Jurkat, Clone E6-1 (cell line): ENCODE measurements around the gene PRKAG2.

Experiments
- DNase-seq: peaks from one replicate; pipeline ENCODE4 v3.0.0-alpha.2; 2011; ENCODE audit warnings: low read depth, low spot score
- H3K4me3 ChIP-seq: 2 replicates; pipeline ENCODE4 v1.5.1; 2011; ENCODE audit warnings: mild to moderate bottlenecking, low read length, control low read depth, moderate library complexity

The PRKAG2 gene

DNA sequence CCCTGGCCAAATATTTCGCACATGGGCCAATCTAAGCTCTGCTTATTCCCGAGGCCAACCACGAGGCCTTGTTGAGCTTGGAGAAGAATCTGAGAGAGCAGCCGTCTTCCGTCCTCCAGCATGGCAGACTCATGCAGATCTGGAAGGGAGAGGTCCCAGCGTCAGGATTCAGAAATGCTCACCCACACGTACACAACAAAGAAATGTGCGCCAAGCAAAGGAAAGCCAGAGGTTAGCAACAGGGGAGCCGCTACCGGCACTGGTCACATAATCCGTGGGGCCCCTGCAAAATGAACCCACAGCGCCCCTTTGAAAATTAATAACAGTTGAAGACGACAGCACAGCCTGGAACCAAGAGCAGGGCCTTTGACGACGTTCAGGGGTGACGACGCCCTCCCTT is 25.4 kb upstream of the PRKAG2 start:
- DNase-seq = no peak
- no peak overlapping the region for H3K4me3 ChIP-seq

DNA sequence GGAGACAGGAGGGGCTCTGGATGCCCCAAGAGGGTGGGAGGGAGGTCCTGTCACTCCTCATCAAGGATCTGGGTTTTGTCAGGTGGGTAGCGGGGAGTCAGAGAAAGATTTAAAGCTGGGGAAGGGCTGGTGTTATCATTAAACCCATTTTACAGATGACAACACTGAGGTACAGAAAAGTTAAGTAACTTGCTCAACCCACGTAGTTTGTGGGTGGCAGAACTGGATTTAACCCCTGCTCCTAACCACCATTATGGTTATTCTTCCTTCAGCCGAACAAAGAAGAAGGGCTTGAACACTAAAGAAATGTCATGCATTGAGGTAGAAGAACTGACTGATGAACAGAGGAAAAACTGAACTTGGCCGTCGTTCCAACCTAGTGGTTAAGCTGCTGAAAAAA is 24.9 kb upstream of the PRKAG2 start:
- no peak for DNase-seq
- no peak overlapping the region for H3K4me3 ChIP-seq

DNA sequence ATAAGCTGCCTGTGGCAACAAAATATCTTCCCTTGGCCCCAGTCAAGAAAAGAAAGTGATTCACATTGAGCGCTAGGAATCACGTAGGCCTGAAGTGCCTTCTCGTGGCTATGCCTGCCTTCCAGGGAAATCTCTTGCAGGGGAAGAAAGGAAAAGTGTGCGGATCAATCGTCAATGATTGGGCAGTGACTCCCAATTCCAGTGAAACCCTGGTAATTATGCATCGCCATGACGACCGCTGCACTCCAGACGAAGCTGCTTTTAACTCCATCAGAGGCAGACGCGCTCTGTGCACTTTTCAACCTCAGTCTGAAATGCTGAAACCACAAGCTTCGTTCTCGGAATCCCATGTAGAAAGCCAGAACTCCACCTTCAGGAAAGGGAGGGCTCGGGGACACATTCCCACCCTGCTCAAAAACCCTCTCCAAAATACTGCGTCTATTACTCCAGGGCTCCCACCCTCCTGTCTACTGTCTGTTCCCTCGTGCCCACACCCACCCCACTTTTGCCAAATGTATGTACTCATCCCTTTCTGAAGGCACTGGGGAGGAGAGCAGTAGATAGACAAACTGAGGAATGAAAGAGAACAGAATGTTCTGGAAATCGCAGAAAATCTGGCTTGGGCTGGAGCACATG is 24.2 kb upstream of the PRKAG2 start:
- DNase-seq = no peak
- H3K4me3 ChIP-seq = no peak overlapping the region

DNA sequence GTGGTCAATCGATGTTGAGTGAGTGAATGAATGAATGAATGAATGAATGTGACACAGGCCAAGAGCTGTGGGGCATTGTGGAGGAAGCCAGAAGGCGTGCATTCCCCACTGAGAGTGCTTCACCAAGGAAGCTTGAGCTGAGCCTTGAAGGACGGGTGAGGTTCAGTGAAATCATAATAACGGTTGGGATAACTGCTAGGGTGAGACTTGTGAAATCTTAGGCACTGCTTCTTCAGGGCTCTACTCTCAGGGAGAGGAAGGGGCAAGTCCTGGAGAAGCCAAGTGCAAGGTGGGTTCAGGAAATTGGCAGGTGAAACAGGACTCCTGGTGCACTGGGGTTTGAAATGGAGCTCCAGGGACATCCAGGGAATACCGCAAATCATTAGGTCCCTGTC is 23.7 kb upstream of the PRKAG2 start:
- DNase-seq = no peak
- no peak overlapping the region for H3K4me3 ChIP-seq

DNA sequence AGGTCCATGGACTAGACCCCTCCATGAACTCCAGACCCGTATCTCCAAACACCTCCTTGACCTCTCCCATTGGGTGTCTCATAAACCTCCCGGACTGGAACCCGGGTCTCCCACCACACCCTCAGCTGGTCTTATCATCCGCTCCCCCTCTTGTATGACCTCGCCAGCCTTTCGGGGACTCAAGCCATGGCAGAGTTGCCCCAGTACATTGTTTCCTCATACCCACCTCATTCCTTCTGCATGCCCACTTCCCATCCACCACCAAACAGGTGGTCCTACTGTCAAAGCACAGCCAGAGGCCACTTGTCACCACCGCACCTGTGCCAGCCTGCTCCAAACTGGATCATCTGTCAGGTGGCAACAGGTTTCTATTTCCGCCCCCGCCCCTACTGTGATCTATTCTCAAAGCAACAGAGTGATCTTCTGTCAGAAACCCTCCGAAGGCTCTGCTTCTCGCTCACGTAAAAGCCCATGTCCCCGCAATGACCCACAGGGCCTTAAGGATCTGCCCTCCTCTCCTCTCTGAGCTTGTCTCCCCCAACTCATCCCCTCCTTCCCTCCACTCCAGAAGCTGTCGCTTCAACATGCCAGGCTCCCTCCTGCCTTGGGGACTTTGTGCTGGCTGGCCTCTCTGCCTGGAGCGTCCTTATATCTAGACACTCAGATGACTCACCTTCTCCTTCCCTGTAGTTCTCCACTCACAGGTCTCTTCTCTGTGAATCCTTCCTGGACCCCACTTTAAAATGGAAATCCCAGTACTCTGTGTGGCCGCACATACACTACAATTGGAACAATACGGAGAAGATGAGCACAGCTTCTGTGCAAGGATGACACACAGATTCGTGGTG is 22.8 kb upstream of the PRKAG2 start:
- DNase-seq = no peak
- H3K4me3 ChIP-seq = no peak overlapping the region

DNA sequence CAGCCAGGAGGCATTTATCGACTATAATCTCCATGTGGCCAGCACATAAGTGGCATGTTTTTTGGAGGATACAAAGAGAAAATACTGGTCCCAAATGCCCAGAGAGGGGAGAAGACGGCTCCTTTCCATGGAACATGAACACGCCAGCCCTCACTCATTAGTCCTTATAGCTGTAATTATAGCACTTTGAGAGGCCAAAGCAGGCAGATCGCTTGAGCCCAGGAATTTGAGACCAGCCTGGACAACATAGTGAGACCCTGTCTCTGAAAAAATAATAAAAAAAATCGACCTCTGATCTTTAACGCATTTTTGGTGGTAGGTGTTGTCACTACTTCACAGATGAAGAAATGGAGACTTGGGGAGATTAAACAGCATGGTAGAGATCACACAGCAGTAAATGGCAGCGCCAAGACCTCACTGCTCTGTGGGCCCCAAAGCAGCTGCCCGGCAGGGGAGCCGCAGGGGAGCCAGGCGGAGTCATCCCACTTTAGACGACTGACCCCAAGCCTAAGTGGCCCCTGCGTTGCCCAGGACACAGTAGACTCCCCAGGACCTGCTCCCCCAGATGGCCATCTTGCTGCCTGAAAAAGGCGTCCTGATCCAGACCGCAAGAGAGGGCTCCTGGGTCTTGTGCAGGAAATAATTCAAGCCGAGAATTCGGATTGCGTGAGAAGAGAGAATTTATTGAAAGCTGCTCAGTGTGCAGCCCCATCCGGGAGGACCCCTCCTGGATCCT is 21.2 kb upstream of the PRKAG2 start:
- DNase-seq = no peak
- no peak overlapping the region for H3K4me3 ChIP-seq

DNA sequence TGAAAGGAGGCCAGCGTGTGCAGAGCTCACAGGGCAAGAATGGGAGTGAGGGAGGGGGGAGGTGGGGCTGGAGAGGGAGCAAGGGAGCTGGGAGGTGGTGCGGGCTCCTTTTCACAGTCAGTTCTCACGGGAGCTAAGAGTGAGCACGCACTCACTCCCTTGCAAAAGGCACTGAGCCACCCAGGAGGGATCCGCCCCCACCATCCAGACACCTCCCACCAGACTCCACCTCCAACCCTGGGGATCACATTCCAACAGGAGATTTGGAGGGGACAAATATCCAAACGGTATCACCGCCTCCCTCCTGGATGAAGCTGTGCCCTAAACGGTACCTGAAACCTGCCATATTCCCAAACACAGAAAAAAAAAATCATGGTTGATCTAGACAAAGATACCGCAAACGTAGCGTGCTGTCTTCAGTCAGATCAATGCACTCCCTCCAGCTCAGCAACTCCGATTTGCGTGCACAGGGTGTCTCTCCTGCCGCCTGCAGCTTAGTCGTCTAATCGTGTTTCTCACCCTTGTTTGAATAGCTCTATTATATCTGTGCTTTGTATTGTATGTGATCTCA is 20.3 kb upstream of the PRKAG2 start:
- DNase-seq = no peak
- no peak overlapping the region for H3K4me3 ChIP-seq

DNA sequence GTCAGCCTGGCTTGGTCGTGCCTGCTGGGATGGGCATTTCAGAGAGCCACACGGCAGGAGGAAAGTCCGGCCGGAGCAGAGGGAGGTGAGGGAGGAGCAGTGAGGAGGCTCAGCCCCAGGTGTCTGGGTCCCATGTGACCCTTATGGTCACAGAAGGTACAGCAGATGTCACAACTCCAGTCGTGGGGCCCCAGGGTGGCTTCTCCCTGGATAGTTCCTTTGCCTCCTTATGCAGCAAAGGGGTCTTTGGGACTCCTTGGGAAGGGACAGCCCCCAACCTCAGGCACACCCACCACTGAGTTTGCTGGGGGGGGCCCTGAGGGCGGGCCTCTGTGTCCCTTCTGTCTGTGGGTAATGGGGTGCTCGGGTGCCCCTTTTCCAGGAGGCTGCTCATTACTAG is 19.6 kb upstream of the PRKAG2 start:
- H3K4me3 ChIP-seq = no peak overlapping the region
- no peak for DNase-seq

DNA sequence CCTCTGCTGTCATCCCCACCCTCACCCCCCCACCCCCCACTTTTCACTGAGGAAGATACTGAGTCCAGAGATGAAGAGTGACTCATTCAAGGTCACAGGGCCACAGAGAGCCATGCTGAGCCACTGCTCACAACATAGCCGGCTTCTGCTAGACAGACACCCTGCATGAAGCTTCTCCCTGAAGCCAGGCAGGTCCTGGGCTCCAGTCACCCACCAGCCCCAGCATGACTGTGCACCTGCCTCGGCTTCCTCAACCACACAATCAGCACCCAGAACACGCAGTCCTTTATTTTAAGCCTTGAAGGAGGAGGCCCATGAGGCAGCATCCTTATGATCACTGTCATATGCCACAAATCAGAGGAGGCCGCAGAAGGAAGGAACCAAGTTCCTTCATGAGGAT is 19.2 kb upstream of the PRKAG2 start:
- no peak overlapping the region for H3K4me3 ChIP-seq
- no peak for DNase-seq

DNA sequence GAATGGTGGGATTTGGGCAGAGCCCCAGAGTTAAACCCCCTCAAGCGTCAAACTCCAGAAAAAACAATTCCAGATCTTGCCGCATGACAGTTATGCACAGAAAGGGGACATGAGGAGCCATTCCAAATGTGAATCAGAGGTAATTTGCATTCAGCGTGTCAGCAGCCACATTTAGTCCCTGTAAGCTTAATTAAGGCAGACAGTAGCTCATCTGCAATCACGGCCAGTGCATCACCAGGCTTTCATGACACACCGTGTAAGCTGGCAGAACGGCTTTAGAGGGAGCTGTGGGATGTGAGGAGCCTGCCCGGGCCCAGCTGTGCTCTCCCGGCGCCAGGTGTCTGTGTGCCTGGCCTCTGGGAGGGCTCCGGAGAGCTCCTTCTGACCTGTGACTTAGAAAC is 18.7 kb upstream of the PRKAG2 start:
- no peak for DNase-seq
- no peak overlapping the region for H3K4me3 ChIP-seq

DNA sequence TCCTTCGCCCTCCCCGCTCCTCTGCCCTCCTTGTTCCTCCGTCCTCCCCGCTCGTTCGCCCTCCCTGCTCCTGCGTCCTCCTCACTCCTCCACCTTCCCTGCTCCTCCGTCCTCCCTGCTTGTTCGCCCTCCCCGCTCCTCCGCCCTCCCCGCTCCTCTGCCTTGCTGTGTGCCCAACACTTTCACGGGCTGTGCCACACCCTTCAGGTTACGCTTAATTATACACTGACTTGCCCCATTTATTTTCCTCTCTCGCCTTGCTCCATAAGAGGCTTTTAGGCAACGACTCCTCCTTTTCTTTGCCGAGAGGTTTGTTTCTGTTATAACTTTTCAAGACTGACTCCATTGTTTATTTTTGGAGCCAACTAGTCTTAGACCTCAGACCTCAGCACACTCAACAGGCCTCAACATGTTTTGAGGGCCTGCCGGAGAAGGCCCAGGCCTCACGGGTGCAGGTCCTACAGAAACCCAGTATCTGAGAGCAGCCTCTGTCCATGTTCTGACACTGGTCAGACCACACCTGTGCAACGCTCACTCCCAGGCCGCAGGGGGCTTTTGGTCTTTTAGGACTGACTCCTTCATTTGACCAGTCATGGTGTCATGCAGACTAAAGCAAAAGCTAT is 18.2 kb upstream of the PRKAG2 start:
- H3K4me3 ChIP-seq = no peak overlapping the region
- no peak for DNase-seq

DNA sequence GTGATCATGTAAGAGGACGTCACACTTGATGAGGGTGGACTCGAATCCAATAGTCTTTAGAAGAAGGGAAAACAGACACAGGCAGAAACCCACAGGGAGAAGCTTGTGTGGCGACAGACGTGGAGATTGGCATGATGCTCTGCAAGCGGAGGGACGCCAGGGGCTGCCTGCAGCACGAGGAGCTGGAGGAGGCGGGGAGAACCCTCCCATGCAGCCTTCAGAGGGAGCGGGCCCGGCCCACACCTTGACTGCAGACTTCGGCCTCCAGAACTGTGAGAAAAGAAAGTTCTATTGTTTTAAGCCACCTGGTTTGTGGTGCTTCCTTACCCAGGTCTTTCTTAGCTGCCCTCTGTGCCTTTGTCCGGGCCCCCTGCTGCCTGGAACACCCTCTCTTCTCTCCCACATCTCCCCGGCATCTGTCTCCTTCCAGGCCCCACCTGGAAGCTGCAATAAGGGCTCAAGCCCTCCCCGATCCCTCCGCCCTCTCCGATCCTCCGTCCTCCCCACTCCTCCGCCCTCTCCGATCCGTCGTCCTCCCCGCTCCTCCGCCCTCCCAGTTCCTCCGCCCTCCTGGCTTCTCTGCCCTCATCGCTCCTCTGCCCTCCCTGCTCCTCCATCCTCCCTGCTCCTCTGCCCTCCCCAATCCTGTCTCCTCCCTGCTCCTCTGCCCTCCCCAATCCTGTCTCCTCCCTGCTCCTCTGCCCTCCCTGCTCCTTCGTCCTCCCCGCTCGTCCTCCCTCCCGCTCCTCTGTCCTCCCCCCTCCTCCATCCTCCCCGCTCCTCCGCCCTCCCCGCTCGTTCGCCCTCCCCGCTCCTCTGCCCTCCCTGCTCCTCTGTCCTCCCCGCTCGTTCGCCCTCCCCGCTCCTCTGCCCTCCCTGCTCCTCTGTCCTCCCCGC is 17.4 kb upstream of the PRKAG2 start:
- DNase-seq = no peak
- H3K4me3 ChIP-seq = no peak overlapping the region

DNA sequence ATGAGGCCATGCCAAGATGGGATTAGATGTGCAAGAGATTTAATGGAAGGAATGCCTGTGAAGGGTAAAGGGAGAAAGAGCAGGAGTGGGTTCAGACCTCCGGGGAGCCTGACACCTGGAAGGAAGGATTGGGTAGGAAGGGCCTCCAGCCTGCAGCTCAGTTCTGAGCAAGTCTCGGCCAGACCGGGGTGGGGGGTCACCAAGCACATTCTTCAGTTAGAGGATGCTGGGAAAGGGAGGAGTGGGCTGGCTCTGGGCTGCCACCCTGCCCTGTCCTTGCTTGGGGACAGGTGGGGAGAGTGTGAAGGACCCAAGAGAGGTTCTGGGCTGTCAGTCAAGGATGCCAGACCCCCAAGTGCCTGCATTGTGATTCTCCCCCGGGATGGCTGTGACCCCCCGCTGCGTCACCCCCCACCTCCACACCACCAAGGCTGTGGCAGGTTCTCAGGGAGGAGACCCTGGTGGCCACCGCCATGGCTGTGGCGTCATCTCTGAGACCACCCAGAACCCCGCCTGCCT is 16.5 kb upstream of the PRKAG2 start:
- no peak overlapping the region for H3K4me3 ChIP-seq
- no peak for DNase-seq

DNA sequence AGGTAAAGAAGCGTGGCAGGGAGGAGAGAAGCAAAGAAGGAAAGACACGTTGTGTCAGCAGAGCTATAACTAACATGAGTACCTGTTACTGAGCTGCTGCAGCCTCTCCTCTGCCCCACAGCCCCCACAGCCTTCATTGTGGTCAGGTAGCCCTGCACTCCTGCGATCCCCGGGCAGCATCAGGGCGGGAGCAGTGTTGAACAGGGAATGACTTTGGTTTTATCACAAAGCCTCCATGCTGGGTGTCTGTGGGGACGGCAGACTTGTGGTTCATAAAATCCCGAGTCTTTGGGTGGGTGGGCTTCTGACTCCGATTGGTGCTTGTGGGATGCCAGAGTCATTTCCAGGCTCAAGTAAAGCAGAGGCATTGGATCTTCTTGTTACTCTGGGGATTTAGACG is 14.8 kb upstream of the PRKAG2 start:
- no peak for DNase-seq
- H3K4me3 ChIP-seq = no peak overlapping the region

DNA sequence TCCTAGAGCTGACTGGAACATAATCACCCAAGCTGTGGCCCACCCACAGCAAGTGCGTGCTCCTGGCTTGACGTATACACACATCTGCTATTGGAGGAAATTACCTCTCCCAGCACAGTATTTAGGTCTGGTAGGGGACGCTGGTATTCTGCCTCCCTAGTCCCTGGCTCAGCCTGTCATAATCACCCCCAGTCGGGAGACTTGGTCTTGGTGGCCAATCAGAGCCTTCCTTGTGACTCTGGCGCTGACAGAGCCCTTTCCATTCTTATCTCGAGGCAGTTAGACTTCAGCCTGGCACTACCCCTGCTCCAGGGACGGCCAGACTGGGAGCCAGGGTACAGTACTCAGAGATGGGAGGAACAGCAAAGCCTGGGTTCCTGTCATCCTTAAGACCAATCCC is 14.3 kb upstream of the PRKAG2 start:
- no peak overlapping the region for H3K4me3 ChIP-seq
- no peak for DNase-seq

DNA sequence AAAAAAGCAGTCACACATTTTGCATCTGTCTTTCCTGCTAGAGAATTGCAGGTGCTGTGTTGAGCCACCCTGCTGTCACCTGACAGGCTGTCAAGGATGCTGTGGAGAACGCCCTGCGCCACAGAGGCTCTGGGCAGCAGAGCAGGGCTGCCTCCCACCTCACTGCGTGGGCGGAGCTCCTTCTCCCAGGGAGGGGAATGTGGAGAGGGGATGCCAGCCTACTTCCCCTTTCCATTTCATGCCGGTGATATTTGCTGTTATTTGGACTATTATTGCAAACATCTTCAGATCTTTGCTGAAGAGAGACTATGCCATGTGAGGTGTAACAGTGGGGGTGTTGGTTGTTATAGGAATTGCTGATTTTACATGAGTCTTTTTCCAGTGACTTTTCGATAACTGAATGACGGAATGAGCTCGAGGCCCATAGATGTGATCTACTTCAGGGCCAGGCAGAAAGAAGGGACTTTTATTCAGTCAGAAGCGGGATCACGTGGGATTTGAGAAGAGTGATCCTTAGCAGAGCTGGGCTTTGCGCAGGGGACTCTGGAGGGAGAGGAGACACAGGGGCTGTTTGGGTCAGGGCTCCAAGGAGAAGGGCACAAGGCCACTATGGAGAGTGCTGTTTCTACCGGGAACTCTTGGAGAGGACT is 13.6 kb upstream of the PRKAG2 start:
- no peak for DNase-seq
- H3K4me3 ChIP-seq = no peak overlapping the region

DNA sequence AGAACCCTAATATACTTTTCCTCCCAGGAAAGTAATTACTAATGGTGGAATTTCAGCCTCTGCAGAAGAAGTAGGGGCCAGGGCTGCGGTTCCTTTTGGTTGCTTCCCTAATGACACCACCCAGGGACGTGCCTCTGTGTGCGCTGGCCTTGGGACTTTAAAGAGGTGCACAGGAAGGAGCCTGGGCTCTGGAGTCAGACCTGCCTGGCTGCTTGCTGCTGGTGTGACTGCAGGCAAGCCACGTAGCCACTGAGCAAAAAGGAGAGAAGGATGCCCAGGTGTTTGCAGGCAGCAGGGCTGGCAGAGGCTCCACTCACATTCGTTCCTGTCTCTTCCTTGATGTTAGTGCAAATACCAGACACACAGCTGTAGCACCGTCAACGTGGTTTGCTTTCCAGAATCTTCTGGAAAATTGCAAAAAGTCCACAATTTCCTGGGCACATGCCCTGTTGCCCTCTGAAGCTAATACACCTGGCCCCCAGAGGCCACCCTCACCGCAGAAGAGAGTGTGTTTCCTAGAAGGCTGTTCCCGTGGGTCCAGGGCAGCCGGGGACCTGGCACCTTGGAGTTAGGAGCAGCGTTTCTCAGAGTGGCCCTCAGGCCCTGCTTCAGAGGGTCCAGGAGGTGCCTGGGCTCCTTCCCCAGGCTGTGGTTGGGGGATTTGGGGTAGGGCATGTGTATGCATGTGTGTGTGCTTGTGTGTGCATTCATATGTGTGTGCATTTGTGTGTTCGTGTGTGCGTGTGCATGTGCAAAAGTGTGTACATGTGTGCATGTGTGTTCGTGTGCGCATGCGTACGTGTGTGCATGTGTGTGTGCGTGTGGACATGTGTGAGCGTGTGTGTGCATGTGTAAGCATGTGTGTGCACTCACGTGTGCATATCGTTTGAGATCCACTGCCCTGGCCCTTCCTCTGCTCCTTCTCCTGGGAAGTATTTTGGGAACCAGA is 12.8 kb upstream of the PRKAG2 start:
- no peak overlapping the region for H3K4me3 ChIP-seq
- no peak for DNase-seq
